Inferior parietal cortex (tissue), 1 donor: ENCODE results near the gene OBP2A.

Experiments used
- DNase-seq: peaks from one replicate; pipeline ENCODE4 v3.0.0-alpha.2; 2016; ENCODE audit errors: extremely low spot score

The OBP2A gene

GRCh38 chr9:135577256-135577655, 31.3 kb downstream of the OBP2A start:
- DNase-seq = no peak

GRCh38 chr9:135579356-135579755, 33.4 kb downstream of the OBP2A start:
- DNase-seq = no peak

- no peak for DNase-seq
Measured at GRCh38 chr9:135579889-135580660, 34.1 kb downstream of the OBP2A start.

GRCh38 chr9:135580664-135581380, 34.9 kb downstream of the OBP2A start:
- no peak for DNase-seq

- no peak for DNase-seq
Measured at GRCh38 chr9:135581636-135582426, 35.9 kb downstream of the OBP2A start.

- DNase-seq = no peak
Measured at GRCh38 chr9:135582541-135582940, 36.6 kb downstream of the OBP2A start.

GRCh38 chr9:135582966-135583687, 37.2 kb downstream of the OBP2A start:
- DNase-seq = no peak

- no peak for DNase-seq
Measured at GRCh38 chr9:135583688-135584011, 37.7 kb downstream of the OBP2A start.

- no peak for DNase-seq
Measured at GRCh38 chr9:135584371-135584770, 38.4 kb downstream of the OBP2A start.

- no peak for DNase-seq
Measured at GRCh38 chr9:135584934-135585333, 39.0 kb downstream of the OBP2A start.

- DNase-seq = no peak
Measured at GRCh38 chr9:135586601-135587109, 40.7 kb downstream of the OBP2A start.

- no peak for DNase-seq
Measured at GRCh38 chr9:135587658-135588057, 41.7 kb downstream of the OBP2A start.

- no peak for DNase-seq
Measured at GRCh38 chr9:135588371-135588770, 42.4 kb downstream of the OBP2A start.

- no peak for DNase-seq
Measured at GRCh38 chr9:135588886-135589595, 43.1 kb downstream of the OBP2A start.

GRCh38 chr9:135589596-135590485, 43.9 kb downstream of the OBP2A start:
- DNase-seq = no peak

GRCh38 chr9:135590486-135591079, 44.7 kb downstream of the OBP2A start:
- DNase-seq = no peak

GRCh38 chr9:135591506-135592330, 45.8 kb downstream of the OBP2A start:
- DNase-seq = no peak

GRCh38 chr9:135592331-135592590, 46.3 kb downstream of the OBP2A start:
- no peak for DNase-seq

GRCh38 chr9:135592625-135593024, 46.7 kb downstream of the OBP2A start:
- DNase-seq = no peak
